HEK293T (cell line): ENCODE measurements around the gene CTXND1.

Experiments used
- ARNT ChIP-seq: fragments of 450-650 bp; IDR thresholded peaks from 2 replicates; pipeline ENCODE4 v1.6.1; 2017; ENCODE audit warnings: mild to moderate bottlenecking
- BHLHE40 ChIP-seq: fragments of 450-650 bp; IDR thresholded peaks from 2 replicates; pipeline ENCODE4 v1.6.1; 2016; ENCODE audit warnings: mild to moderate bottlenecking, moderate library complexity, borderline replicate concordance
- ELF4 ChIP-seq: fragments of 450-650 bp; IDR thresholded peaks from 2 replicates; pipeline ENCODE4 v1.6.1; 2017; ENCODE audit warnings: antibody characterized with exemption
- FOXM1 ChIP-seq: fragments of 450-650 bp; IDR thresholded peaks from 2 replicates; pipeline ENCODE4 v1.6.1; 2017; ENCODE audit warnings: mild to moderate bottlenecking, borderline replicate concordance
- HDGF ChIP-seq: fragments of 450-650 bp; IDR thresholded peaks from 2 replicates; pipeline ENCODE4 v1.6.1; 2017; ENCODE audit warnings: antibody characterized with exemption, borderline replicate concordance
- NFRKB ChIP-seq: fragments of 450-650 bp; IDR thresholded peaks from 2 replicates; pipeline ENCODE4 v1.6.1; 2016; ENCODE audit warnings: mild to moderate bottlenecking, moderate library complexity
- SP1 ChIP-seq: fragments of 450-650 bp; IDR thresholded peaks from 2 replicates; pipeline ENCODE4 v1.6.1; 2017
- SUZ12 ChIP-seq: fragments of 450-650 bp; IDR thresholded peaks from 2 replicates; pipeline ENCODE4 v1.6.1; 2016; ENCODE audit warnings: mild to moderate bottlenecking
- ZNF384 ChIP-seq: fragments of 450-650 bp; IDR thresholded peaks from 2 replicates; pipeline ENCODE4 v1.6.1; 2016

- no peak for TF ChIP-seq HDGF
- no peak for TF ChIP-seq FOXM1
- no peak for TF ChIP-seq ELF4
- no peak for TF ChIP-seq BHLHE40
- TF ChIP-seq SP1, result no peak
- TF ChIP-seq ARNT, result no peak
- TF ChIP-seq ZNF384, result no peak
- no peak for TF ChIP-seq NFRKB
- no peak for TF ChIP-seq SUZ12
These were observed 99.7 kb downstream of the CTXND1 start for GRCh38 chr15:80152180-80152895.
